Measurements from ENCODE around the gene RAB18.
"Not testable (repeated sequence)": the region's sequence is repeated elsewhere in the genome, so short reads cannot be mapped to it uniquely, and the experiment has no call there.

DNA sequence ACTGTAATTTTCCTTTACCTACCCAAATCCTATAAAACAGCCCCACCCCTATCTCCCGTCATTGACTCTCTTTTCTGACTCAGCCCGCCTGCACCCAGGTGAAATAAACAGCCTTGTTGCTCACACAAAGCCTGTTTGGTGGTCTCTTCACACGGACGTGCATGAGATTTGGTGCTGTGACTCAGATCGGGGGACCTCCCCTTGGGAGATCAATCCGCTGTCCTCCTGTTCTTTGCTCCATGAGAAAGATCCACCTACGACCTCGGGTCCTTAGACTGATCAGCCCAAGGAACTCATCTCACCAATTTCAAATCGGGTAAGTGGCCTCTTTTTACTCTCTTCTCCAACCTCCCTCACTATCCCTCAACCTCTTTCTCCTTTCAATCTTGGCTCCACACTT, 38.5 kb upstream of the RAB18 start:
- TF ChIP-seq POLR2A (IDR thresholded peaks at IDR 0.05; ENCODE audit: low read depth, low read length); POLR2AphosphoS5 (IDR thresholded peaks at IDR 0.05; ENCODE audit: low read depth, low read length); SPI1 (IDR thresholded peaks at IDR 0.05; ENCODE audit: low read depth, low read length); POU2F2 (IDR thresholded peaks at IDR 0.05; ENCODE audit: low read depth, low read length); PAX5 (IDR thresholded peaks at IDR 0.05; ENCODE audit: insufficient read depth, low read length, severe bottlenecking): not testable (repeated sequence)

All from GM12891 (cell line).